ENCODE measurements around the gene NTN1. TPM values are rescaled to one million over a fixed set of nuclear protein-coding genes. Genes with fewer than 3 reads are reported as not detected.

Gene NTN1
- total RNA-seq, 1 donor from 2014 or later, result 0.41 TPM

- Mint-ChIP-seq H3K4me3 (ENCODE audit: low read depth) (no peak overlapping the region), H3K27me3 (ENCODE audit: low read depth) (peaks cover 2% of the 10 kb centered on the region), H3K36me3 (ENCODE audit: low read depth) (no peaks in the 10 kb centered on the region), H3K27ac (no peak overlapping the region), H3K4me1 (ENCODE audit: low read depth) (peaks cover 6% of the 10 kb centered on the region), H3K9me3 (no peaks in the 10 kb centered on the region)
- DNase-seq (ENCODE audit: low spot score), result no peak
- intact Hi-C loops (cut with micrococcal nuclease), result no loop called here
Measured at GRCh38 chr17:9177212-9177611, 155.9 kb downstream of the NTN1 start.

GRCh38 chr17:9178319-9178718 is 157.0 kb downstream of the NTN1 start:
- intact Hi-C loops (cut with micrococcal nuclease), result no loop called here
- Mint-ChIP-seq H3K4me3 (ENCODE audit: low read depth) (no peak overlapping the region), H3K27me3 (ENCODE audit: low read depth) (peaks cover 2% of the 10 kb centered on the region), H3K4me1 (ENCODE audit: low read depth) (peaks cover 6% of the 10 kb centered on the region), H3K27ac (no peak overlapping the region), H3K9me3 (no peaks in the 10 kb centered on the region), H3K36me3 (ENCODE audit: low read depth) (no peaks in the 10 kb centered on the region)
- DNase-seq (ENCODE audit: low spot score), result no peak

- Mint-ChIP-seq H3K9me3 (no peaks in the 10 kb centered on the region), H3K27ac (no peak overlapping the region), H3K4me3 (ENCODE audit: low read depth) (no peak overlapping the region), H3K27me3 (ENCODE audit: low read depth) (no peaks in the 10 kb centered on the region), H3K36me3 (ENCODE audit: low read depth) (no peaks in the 10 kb centered on the region), H3K4me1 (ENCODE audit: low read depth) (peaks cover 6% of the 10 kb centered on the region)
- intact Hi-C loops (cut with micrococcal nuclease), result no loop called here
- DNase-seq (ENCODE audit: low spot score), result no peak
Measured at GRCh38 chr17:9179602-9180001, 158.3 kb downstream of the NTN1 start.

GRCh38 chr17:9181640-9182039 is 160.3 kb downstream of the NTN1 start:
- no peak for DNase-seq (ENCODE audit: low spot score)
- Mint-ChIP-seq H3K36me3 (ENCODE audit: low read depth) (no peaks in the 10 kb centered on the region), H3K4me1 (ENCODE audit: low read depth) (no peaks in the 10 kb centered on the region), H3K9me3 (no peaks in the 10 kb centered on the region), H3K27ac (no peak overlapping the region), H3K4me3 (ENCODE audit: low read depth) (no peak overlapping the region), H3K27me3 (ENCODE audit: low read depth) (no peaks in the 10 kb centered on the region)
- intact Hi-C loops (cut with micrococcal nuclease), result no loop called here

GRCh38 chr17:9183306-9183705 is 162.0 kb downstream of the NTN1 start:
- H3K27me3 Mint-ChIP-seq (ENCODE audit: low read depth), result no peaks in the 10 kb centered on the region
- intact Hi-C loops (cut with micrococcal nuclease), result no loop called here
- H3K9me3 Mint-ChIP-seq, result no peaks in the 10 kb centered on the region
- no peaks in the 10 kb centered on the region for H3K36me3 Mint-ChIP-seq (ENCODE audit: low read depth)
- H3K4me3 Mint-ChIP-seq (ENCODE audit: low read depth), result no peak overlapping the region
- no peak for DNase-seq (ENCODE audit: low spot score)
- H3K4me1 Mint-ChIP-seq (ENCODE audit: low read depth), result no peaks in the 10 kb centered on the region
- H3K27ac Mint-ChIP-seq, result no peak overlapping the region

GRCh38 chr17:9185142-9185541 is 163.8 kb downstream of the NTN1 start:
- Mint-ChIP-seq H3K9me3 (no peaks in the 10 kb centered on the region), H3K4me1 (ENCODE audit: low read depth) (no peaks in the 10 kb centered on the region), H3K27ac (no peak overlapping the region), H3K36me3 (ENCODE audit: low read depth) (no peaks in the 10 kb centered on the region), H3K4me3 (ENCODE audit: low read depth) (no peak overlapping the region), H3K27me3 (ENCODE audit: low read depth) (peaks cover 4% of the 10 kb centered on the region)
- no peak for DNase-seq (ENCODE audit: low spot score)
- intact Hi-C loops (cut with micrococcal nuclease), result no loop called here

GRCh38 chr17:9185688-9186284 is 164.5 kb downstream of the NTN1 start:
- intact Hi-C loops (cut with micrococcal nuclease), result no loop called here
- no peak for DNase-seq (ENCODE audit: low spot score)

GRCh38 chr17:9187828-9188227 is 166.5 kb downstream of the NTN1 start:
- intact Hi-C loops (cut with micrococcal nuclease), result no loop called here
- Mint-ChIP-seq H3K27ac (no peak overlapping the region), H3K36me3 (ENCODE audit: low read depth) (no peaks in the 10 kb centered on the region)

More at GRCh38 chr17:9185688-9186284, 164.5 kb downstream of the NTN1 start:
- H3K27me3 Mint-ChIP-seq (ENCODE audit: low read depth), result peaks cover 4% of the 10 kb centered on the region
- no peaks in the 10 kb centered on the region for H3K4me1 Mint-ChIP-seq (ENCODE audit: low read depth)
- no peaks in the 10 kb centered on the region for H3K9me3 Mint-ChIP-seq
- H3K4me3 Mint-ChIP-seq (ENCODE audit: low read depth), result no peak overlapping the region
- no peak overlapping the region for H3K27ac Mint-ChIP-seq
- no peaks in the 10 kb centered on the region for H3K36me3 Mint-ChIP-seq (ENCODE audit: low read depth)

GRCh38 chr17:9188367-9188766 is 167.1 kb downstream of the NTN1 start:
- intact Hi-C loops (cut with micrococcal nuclease), result no loop called here
- Mint-ChIP-seq H3K9me3 (no peaks in the 10 kb centered on the region), H3K27me3 (ENCODE audit: low read depth) (peaks cover 6% of the 10 kb centered on the region), H3K36me3 (ENCODE audit: low read depth) (no peaks in the 10 kb centered on the region), H3K4me3 (ENCODE audit: low read depth) (no peak overlapping the region), H3K27ac (no peak overlapping the region), H3K4me1 (ENCODE audit: low read depth) (no peaks in the 10 kb centered on the region)
- no peak for DNase-seq (ENCODE audit: low spot score)

More at GRCh38 chr17:9187828-9188227, 166.5 kb downstream of the NTN1 start:
- no peaks in the 10 kb centered on the region for H3K4me1 Mint-ChIP-seq (ENCODE audit: low read depth)
- no peaks in the 10 kb centered on the region for H3K9me3 Mint-ChIP-seq
- DNase-seq (ENCODE audit: low spot score), result no peak
- no peak overlapping the region for H3K4me3 Mint-ChIP-seq (ENCODE audit: low read depth)
- peaks cover 6% of the 10 kb centered on the region for H3K27me3 Mint-ChIP-seq (ENCODE audit: low read depth)

- H3K9me3 Mint-ChIP-seq, result no peaks in the 10 kb centered on the region
Measured at GRCh38 chr17:9189870-9190269, 168.6 kb downstream of the NTN1 start.

GRCh38 chr17:9192010-9192409 is 170.7 kb downstream of the NTN1 start:
- no peaks in the 10 kb centered on the region for H3K36me3 Mint-ChIP-seq (ENCODE audit: low read depth)
- intact Hi-C loops (cut with micrococcal nuclease), result no loop called here
- H3K4me3 Mint-ChIP-seq (ENCODE audit: low read depth), result no peak overlapping the region
- H3K27me3 Mint-ChIP-seq (ENCODE audit: low read depth), result peaks cover 6% of the 10 kb centered on the region
- no peaks in the 10 kb centered on the region for H3K4me1 Mint-ChIP-seq (ENCODE audit: low read depth)
- H3K27ac Mint-ChIP-seq, result no peak overlapping the region
- no peaks in the 10 kb centered on the region for H3K9me3 Mint-ChIP-seq
- DNase-seq (ENCODE audit: low spot score), result no peak

More at GRCh38 chr17:9189870-9190269, 168.6 kb downstream of the NTN1 start:
- intact Hi-C loops (cut with micrococcal nuclease), result no loop called here
- Mint-ChIP-seq H3K4me1 (ENCODE audit: low read depth) (no peaks in the 10 kb centered on the region), H3K27ac (no peak overlapping the region), H3K36me3 (ENCODE audit: low read depth) (no peaks in the 10 kb centered on the region), H3K4me3 (ENCODE audit: low read depth) (no peak overlapping the region), H3K27me3 (ENCODE audit: low read depth) (peaks cover 6% of the 10 kb centered on the region)
- DNase-seq (ENCODE audit: low spot score), result no peak

GRCh38 chr17:9195411-9195810 is 174.1 kb downstream of the NTN1 start:
- Mint-ChIP-seq H3K4me1 (ENCODE audit: low read depth) (no peaks in the 10 kb centered on the region), H3K27ac (no peak overlapping the region), H3K4me3 (ENCODE audit: low read depth) (no peak overlapping the region), H3K9me3 (no peaks in the 10 kb centered on the region), H3K27me3 (ENCODE audit: low read depth) (peaks cover 1% of the 10 kb centered on the region), H3K36me3 (ENCODE audit: low read depth) (no peaks in the 10 kb centered on the region)
- no peak for DNase-seq (ENCODE audit: low spot score)
- intact Hi-C loops (cut with micrococcal nuclease), result no loop called here

- no peak overlapping the region for H3K4me3 Mint-ChIP-seq (ENCODE audit: low read depth)
- intact Hi-C loops (cut with micrococcal nuclease), result no loop called here
Measured at GRCh38 chr17:9195961-9196670, 174.8 kb downstream of the NTN1 start.

More at GRCh38 chr17:9195961-9196670, 174.8 kb downstream of the NTN1 start:
- no peaks in the 10 kb centered on the region for H3K9me3 Mint-ChIP-seq
- no peak for DNase-seq (ENCODE audit: low spot score)
- H3K36me3 Mint-ChIP-seq (ENCODE audit: low read depth), result no peaks in the 10 kb centered on the region
- peaks cover 1% of the 10 kb centered on the region for H3K27me3 Mint-ChIP-seq (ENCODE audit: low read depth)
- no peaks in the 10 kb centered on the region for H3K4me1 Mint-ChIP-seq (ENCODE audit: low read depth)
- no peak overlapping the region for H3K27ac Mint-ChIP-seq
